Epithelial cell of esophagus (primary cell): ENCODE measurements around the gene CLEC2A.

Source experiments
- DNase-seq: peaks from one replicate; pipeline ENCODE4 v3.0.0; 2010; ENCODE audit warnings: low read depth
- H3K4me3 ChIP-seq: 2 replicates; pipeline ENCODE4 v1.5.1; 2011; ENCODE audit warnings: mild to moderate bottlenecking, low read length, control low read depth
- TF ChIP-seq, protein P1 (sequence below): IDR thresholded peaks from 2 replicates; pipeline ENCODE4 v1.5.1; 2011; ENCODE audit warnings: low read depth, mild to moderate bottlenecking, low read length, control low read depth, inconsistent platforms; ENCODE audit not compliant: insufficient read depth; ENCODE audit errors: missing control alignments

CLEC2A gene

GRCh38 chr12:9920451-9920850 lies 11.7 kb downstream of the CLEC2A start:
- no peak overlapping the region for H3K4me3 ChIP-seq
- DNase-seq = no peak
- TF ChIP-seq, protein P1, sequence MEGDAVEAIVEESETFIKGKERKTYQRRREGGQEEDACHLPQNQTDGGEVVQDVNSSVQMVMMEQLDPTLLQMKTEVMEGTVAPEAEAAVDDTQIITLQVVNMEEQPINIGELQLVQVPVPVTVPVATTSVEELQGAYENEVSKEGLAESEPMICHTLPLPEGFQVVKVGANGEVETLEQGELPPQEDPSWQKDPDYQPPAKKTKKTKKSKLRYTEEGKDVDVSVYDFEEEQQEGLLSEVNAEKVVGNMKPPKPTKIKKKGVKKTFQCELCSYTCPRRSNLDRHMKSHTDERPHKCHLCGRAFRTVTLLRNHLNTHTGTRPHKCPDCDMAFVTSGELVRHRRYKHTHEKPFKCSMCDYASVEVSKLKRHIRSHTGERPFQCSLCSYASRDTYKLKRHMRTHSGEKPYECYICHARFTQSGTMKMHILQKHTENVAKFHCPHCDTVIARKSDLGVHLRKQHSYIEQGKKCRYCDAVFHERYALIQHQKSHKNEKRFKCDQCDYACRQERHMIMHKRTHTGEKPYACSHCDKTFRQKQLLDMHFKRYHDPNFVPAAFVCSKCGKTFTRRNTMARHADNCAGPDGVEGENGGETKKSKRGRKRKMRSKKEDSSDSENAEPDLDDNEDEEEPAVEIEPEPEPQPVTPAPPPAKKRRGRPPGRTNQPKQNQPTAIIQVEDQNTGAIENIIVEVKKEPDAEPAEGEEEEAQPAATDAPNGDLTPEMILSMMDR = no peak

- TF ChIP-seq, protein P1 = no peak
- no peak overlapping the region for H3K4me3 ChIP-seq
- no peak for DNase-seq
Measured at GRCh38 chr12:9919443-9919842, 12.7 kb downstream of the CLEC2A start.

GRCh38 chr12:9911708-9912107 lies 20.5 kb downstream of the CLEC2A start:
- H3K4me3 ChIP-seq = no peak overlapping the region
- no peak for DNase-seq
- TF ChIP-seq, protein P1 = no peak

GRCh38 chr12:9910716-9911421 lies 21.3 kb downstream of the CLEC2A start:
- no peak overlapping the region for H3K4me3 ChIP-seq
- peak; percentile 16 for DNase-seq
- TF ChIP-seq, protein P1 = no peak

- TF ChIP-seq, protein P1 = no peak
- no peak for DNase-seq
- H3K4me3 ChIP-seq = no peak overlapping the region
Measured at GRCh38 chr12:9909724-9910123, 22.4 kb downstream of the CLEC2A start.

DNA sequence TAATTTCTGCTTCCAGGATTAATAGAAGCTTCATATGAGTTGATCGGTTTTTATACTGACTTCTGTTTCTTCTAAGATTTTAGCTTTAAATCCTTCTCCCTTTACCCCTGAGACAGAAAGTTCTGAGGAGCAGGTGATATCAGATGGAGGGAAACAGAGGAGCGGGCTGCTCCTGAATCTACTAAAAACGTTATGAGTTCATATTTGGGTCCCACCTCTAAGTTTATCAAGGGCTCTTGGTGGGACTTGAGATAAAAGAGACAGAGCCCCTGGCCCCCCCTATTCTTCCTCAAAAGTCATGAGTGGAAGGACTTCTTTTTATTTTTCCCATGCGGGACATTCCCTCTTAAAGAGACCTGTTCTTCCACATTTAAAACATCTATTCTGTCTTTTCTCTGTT lies 23.8 kb downstream of the CLEC2A start:
- DNase-seq = no peak
- H3K4me3 ChIP-seq = no peak overlapping the region
- TF ChIP-seq, protein P1 = no peak

DNA sequence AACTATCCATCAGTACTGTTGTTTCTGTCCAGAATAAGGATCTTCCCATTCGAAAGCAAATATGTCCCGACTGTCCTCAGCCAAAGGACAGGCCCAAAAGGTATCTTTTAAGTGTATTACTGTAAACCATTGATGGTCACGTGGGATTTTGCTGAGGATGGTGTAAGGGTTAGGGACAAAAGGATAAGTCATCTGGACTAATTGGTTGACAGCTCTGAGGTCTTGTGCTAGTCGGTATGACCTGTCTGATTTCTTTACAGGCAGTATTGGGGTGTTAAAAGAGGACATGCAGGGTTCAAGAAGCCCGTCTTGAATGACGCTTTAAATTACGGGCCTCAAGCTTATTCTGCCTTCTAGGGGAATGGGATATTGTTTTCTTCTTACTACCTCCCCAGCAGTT lies 24.4 kb downstream of the CLEC2A start:
- no peak for DNase-seq
- TF ChIP-seq, protein P1 = no peak
- no peak overlapping the region for H3K4me3 ChIP-seq
